HAP-1 (cell line): ENCODE data around the gene ZNF536.
"Not testable (repeated sequence)": the region's sequence is repeated elsewhere in the genome, so short reads cannot be mapped to it uniquely, and the experiment has no call there.

ENCODE experiments used
- DNase-seq, 2 experiments: peaks; one replicate each; pipeline ENCODE4 v3.0.0-alpha.2; 2016 to 2020; ENCODE audit warnings: low spot score in 2 of 2
- H3K27me3 ChIP-seq: fragments of 250-450 bp; sonication (Bioruptor Pico); 2 replicates; pipeline ENCODE4 v1.5.1; 2020; ENCODE audit warnings: low read depth, mild to moderate bottlenecking, moderate library complexity
- H3K36me3 ChIP-seq: fragments of 250-450 bp; sonication (Bioruptor Pico); replicated peaks from 2 replicates; pipeline ENCODE4 v1.5.1; 2020; ENCODE audit warnings: mild to moderate bottlenecking
- H3K4me1 ChIP-seq: fragments of 250-450 bp; sonication (Bioruptor Pico); 2 replicates; pipeline ENCODE4 v1.5.1; 2020; ENCODE audit warnings: mild to moderate bottlenecking
- H3K4me3 ChIP-seq: fragments of 250-450 bp; sonication (Bioruptor Pico); 2 replicates; pipeline ENCODE4 v1.5.1; 2020; ENCODE audit warnings: mild to moderate bottlenecking, moderate library complexity
- H3K9me3 ChIP-seq: fragments of 250-450 bp; sonication (Bioruptor Pico); 2 replicates; pipeline ENCODE4 v1.5.1; 2020; ENCODE audit warnings: mild to moderate bottlenecking, moderate library complexity
- in situ Hi-C: fragments of 300-500 bp; cut with MboI; formaldehyde crosslinking; loops from 3 replicates; pipeline ENCODE4 v1.14.3; 2020; ENCODE audit warnings: low sequenced_read_pairs, inconsistent platforms, mixed read lengths

The ZNF536 gene

GRCh38 chr19:30448386-30449077, 76.3 kb downstream of the ZNF536 start:
- in situ Hi-C loops: no loop called here

GRCh38 chr19:30449078-30449590, 77.0 kb downstream of the ZNF536 start:
- Histone ChIP-seq H3K4me3 (no peak overlapping the region), H3K4me1 (peaks cover 40% of the 10 kb centered on the region), H3K27me3 (no peaks in the 10 kb centered on the region), H3K9me3 (no peaks in the 10 kb centered on the region), H3K36me3 (peaks cover 11% of the 10 kb centered on the region)
- DNase-seq: no peak
- in situ Hi-C loops: no loop called here

More at GRCh38 chr19:30448386-30449077, 76.3 kb downstream of the ZNF536 start:
- Histone ChIP-seq H3K9me3 (no peaks in the 10 kb centered on the region), H3K4me1 (peaks cover 40% of the 10 kb centered on the region), H3K36me3 (peaks cover 15% of the 10 kb centered on the region), H3K27me3 (no peaks in the 10 kb centered on the region), H3K4me3 (no peak overlapping the region)
- peak; percentile 54 to 98 for DNase-seq

DNA sequence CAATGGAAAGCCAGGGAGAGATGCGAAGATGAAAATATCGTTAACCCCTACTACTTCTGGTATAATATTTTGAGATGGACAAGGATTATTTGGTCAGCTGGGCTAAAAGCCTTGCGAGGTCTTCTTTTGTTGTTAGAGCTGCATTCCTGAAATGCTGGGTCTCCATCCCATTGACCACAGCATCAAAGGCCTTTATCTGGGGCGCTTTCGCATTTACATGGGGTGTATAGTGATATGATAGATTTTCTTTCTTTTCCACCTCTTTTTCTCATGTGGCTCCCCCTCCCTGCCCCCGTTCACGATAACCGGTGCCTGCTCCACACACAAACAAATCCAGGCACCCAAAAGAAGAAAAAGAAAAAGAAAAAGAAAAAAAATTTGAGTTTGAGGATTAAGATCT, 77.5 kb downstream of the ZNF536 start:
- peaks cover 6% of the 10 kb centered on the region for H3K36me3 ChIP-seq
- no peaks in the 10 kb centered on the region for H3K9me3 ChIP-seq
- in situ Hi-C loops: no loop called here
- peak; percentile 27 to 39 for DNase-seq
- H3K4me3 ChIP-seq: no peak overlapping the region
- no peaks in the 10 kb centered on the region for H3K27me3 ChIP-seq
- peaks cover 40% of the 10 kb centered on the region for H3K4me1 ChIP-seq

DNA sequence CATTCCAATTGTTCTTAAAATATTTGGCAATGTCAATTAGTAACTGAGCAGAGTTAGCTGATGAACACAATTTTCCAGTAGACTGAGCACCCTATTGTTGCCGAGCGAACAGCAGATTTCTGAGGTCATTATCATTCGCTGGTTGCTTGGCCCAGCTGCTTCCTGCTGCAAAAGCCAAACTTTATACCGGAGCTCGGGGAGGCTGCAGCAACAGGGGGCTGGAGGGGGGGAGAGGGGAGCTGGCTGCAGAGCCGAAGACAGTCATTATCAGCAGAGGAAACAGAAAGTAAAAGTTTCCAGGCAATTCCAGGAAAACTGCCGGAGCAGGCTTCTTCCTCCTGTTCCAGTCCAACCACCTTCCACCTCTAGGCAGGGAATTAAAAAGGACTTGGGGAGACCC, 77.9 kb downstream of the ZNF536 start:
- DNase-seq: peak; percentile 64 to 69
- no peaks in the 10 kb centered on the region for H3K27me3 ChIP-seq
- no peaks in the 10 kb centered on the region for H3K9me3 ChIP-seq
- H3K36me3 ChIP-seq: peaks cover 2% of the 10 kb centered on the region
- in situ Hi-C loops: no loop called here
- no peak overlapping the region for H3K4me3 ChIP-seq
- peaks cover 40% of the 10 kb centered on the region for H3K4me1 ChIP-seq

- H3K4me3 ChIP-seq: no peak overlapping the region
Observed at GRCh38 chr19:30450835-30451321, 78.7 kb downstream of the ZNF536 start.

GRCh38 chr19:30452931-30453330, 80.7 kb downstream of the ZNF536 start:
- H3K4me3 ChIP-seq: no peak overlapping the region
- no peaks in the 10 kb centered on the region for H3K9me3 ChIP-seq
- H3K27me3 ChIP-seq: no peaks in the 10 kb centered on the region
- H3K36me3 ChIP-seq: no peaks in the 10 kb centered on the region
- H3K4me1 ChIP-seq: peaks cover 22% of the 10 kb centered on the region
- in situ Hi-C loops: no loop called here
- no peak for DNase-seq

More at GRCh38 chr19:30450835-30451321, 78.7 kb downstream of the ZNF536 start:
- H3K27me3 ChIP-seq: no peaks in the 10 kb centered on the region
- H3K9me3 ChIP-seq: no peaks in the 10 kb centered on the region
- no peaks in the 10 kb centered on the region for H3K36me3 ChIP-seq
- DNase-seq: no peak
- H3K4me1 ChIP-seq: peaks cover 40% of the 10 kb centered on the region
- in situ Hi-C loops: no loop called here

- Histone ChIP-seq H3K27me3 (no peaks in the 10 kb centered on the region), H3K9me3 (no peaks in the 10 kb centered on the region), H3K4me3 (no peak overlapping the region), H3K36me3 (no peaks in the 10 kb centered on the region), H3K4me1 (peaks cover 17% of the 10 kb centered on the region)
- in situ Hi-C loops: no loop called here
- DNase-seq: no peak
Observed at GRCh38 chr19:30453743-30454142, 81.6 kb downstream of the ZNF536 start.

DNA sequence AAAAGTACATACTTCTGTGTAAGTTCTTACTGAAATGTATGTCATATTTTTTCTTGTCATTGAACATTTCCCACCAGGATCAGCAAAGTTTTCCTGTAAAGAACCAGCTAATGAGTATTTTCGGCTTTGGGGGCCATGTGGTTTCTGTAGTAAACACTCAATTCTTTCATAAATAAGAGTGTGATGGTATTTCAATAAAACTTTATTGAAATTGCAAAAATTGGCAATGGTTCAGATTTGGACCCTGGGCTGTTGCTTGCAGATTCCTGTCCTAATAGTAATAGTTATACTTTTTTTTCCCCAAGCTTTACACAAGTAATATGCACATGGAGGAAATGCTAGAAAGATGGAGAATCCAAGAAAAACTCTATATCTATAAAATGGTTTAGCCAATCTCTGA, 83.7 kb downstream of the ZNF536 start:
- Histone ChIP-seq H3K36me3 (no peaks in the 10 kb centered on the region), H3K27me3 (no peaks in the 10 kb centered on the region), H3K4me3 (no peak overlapping the region), H3K4me1 (no peaks in the 10 kb centered on the region), H3K9me3 (no peaks in the 10 kb centered on the region)
- in situ Hi-C loops: no loop called here
- no peak for DNase-seq

- H3K27me3 ChIP-seq: no peaks in the 10 kb centered on the region
- no peaks in the 10 kb centered on the region for H3K9me3 ChIP-seq
- DNase-seq: no peak
- in situ Hi-C loops: no loop called here
- no peaks in the 10 kb centered on the region for H3K4me1 ChIP-seq
- no peak overlapping the region for H3K4me3 ChIP-seq
- H3K36me3 ChIP-seq: no peaks in the 10 kb centered on the region
Observed at GRCh38 chr19:30457484-30457883, 85.3 kb downstream of the ZNF536 start.

GRCh38 chr19:30459859-30460258, 87.7 kb downstream of the ZNF536 start:
- H3K9me3 ChIP-seq: no peaks in the 10 kb centered on the region
- H3K27me3 ChIP-seq: no peaks in the 10 kb centered on the region
- DNase-seq: no peak
- in situ Hi-C loops: no loop called here
- no peaks in the 10 kb centered on the region for H3K36me3 ChIP-seq
- H3K4me1 ChIP-seq: no peaks in the 10 kb centered on the region
- H3K4me3 ChIP-seq: no peak overlapping the region

GRCh38 chr19:30464162-30464561, 92.0 kb downstream of the ZNF536 start:
- Histone ChIP-seq H3K4me3 (no peak overlapping the region), H3K36me3 (no peaks in the 10 kb centered on the region), H3K9me3 (no peaks in the 10 kb centered on the region), H3K4me1 (no peaks in the 10 kb centered on the region), H3K27me3 (no peaks in the 10 kb centered on the region)
- in situ Hi-C loops: no loop called here
- DNase-seq: no peak

DNA sequence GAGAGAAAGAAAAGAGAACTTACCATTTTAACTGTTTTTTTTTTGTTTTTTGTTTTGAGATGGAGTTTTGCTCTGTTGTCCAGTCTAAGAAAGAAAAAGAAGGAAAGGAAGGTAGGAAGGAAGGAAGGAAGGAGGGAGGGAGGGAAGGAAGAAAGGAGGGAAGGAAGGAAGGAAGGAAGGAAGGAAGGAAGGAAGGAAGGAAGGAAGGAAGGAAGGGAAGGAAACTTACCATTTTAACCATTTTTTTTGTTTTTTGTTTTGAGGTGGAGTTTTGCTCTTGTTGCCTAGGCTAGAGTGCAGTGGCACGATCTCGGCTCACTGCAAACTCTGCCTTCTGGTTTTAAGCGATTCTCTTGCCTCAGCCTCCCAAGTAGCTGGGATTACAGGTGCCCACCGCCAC, 94.4 kb downstream of the ZNF536 start:
- in situ Hi-C loops, H3K36me3 ChIP-seq, H3K9me3 ChIP-seq, H3K4me3 ChIP-seq, DNase-seq, H3K27me3 ChIP-seq, H3K4me1 ChIP-seq: not testable (repeated sequence)

- Histone ChIP-seq H3K9me3 (no peaks in the 10 kb centered on the region), H3K4me1 (no peaks in the 10 kb centered on the region), H3K27me3 (no peaks in the 10 kb centered on the region), H3K4me3 (no peak overlapping the region), H3K36me3 (no peaks in the 10 kb centered on the region)
- in situ Hi-C loops: no loop called here
- DNase-seq: no peak
Observed at GRCh38 chr19:30467239-30467638, 95.1 kb downstream of the ZNF536 start.

GRCh38 chr19:30469774-30470173, 97.6 kb downstream of the ZNF536 start:
- no peak for DNase-seq
- H3K36me3 ChIP-seq: no peaks in the 10 kb centered on the region; the same call in 1 of the 2 replicates
- H3K27me3 ChIP-seq: no peaks in the 10 kb centered on the region
- no peak overlapping the region for H3K4me3 ChIP-seq
- no peaks in the 10 kb centered on the region for H3K9me3 ChIP-seq
- no peaks in the 10 kb centered on the region for H3K4me1 ChIP-seq
- in situ Hi-C loops: no loop called here
